Type B pancreatic cell (in vitro differentiated cells): Measurements from ENCODE around the gene SLC30A3. TPM values are rescaled to one million over a fixed set of nuclear protein-coding genes. Genes with fewer than 3 reads are reported as not detected.
"Not testable (repeated sequence)": the region's sequence is repeated elsewhere in the genome, so short reads cannot be mapped to it uniquely, and the experiment has no call there.

ENCODE experiments used
- DNase-seq: peaks from one replicate; pipeline ENCODE4 v3.0.0; 2021; ENCODE audit warnings: mixed read lengths; ENCODE audit not compliant: unreplicated experiment; ENCODE audit errors: extremely low spot score
- H3K27ac Mint-ChIP-seq: 2 replicates; pipeline ENCODE4 v1.8.0; 2021; ENCODE audit warnings: mild to moderate bottlenecking, mixed read lengths
- H3K27me3 Mint-ChIP-seq: 2 replicates; pipeline ENCODE4 v1.8.0; 2021; ENCODE audit warnings: mixed read lengths
- H3K36me3 Mint-ChIP-seq: 2 replicates; pipeline ENCODE4 v1.8.0; 2021; ENCODE audit warnings: mixed read lengths
- H3K4me1 Mint-ChIP-seq: one replicate; pipeline ENCODE4 v1.8.0; 2021; ENCODE audit warnings: mixed read lengths; ENCODE audit not compliant: unreplicated experiment
- H3K4me3 Mint-ChIP-seq: 2 replicates; pipeline ENCODE4 v1.8.0; 2021; ENCODE audit warnings: mild to moderate bottlenecking, mixed read lengths
- H3K9me3 Mint-ChIP-seq: 2 replicates; pipeline ENCODE4 v1.8.0; 2021; ENCODE audit warnings: mixed read lengths
- total RNA-seq: library from RNA; stranded (reverse); gene quantifications from 2 replicates; pipeline ENCODE4 v1.2.1, GENCODE V29; 2021; ENCODE audit warnings: low replicate concordance
- TF ChIP-seq, protein P1 (sequence below): fragments of 200-600 bp; sonication (generic); conservative IDR thresholded peaks from 2 replicates; pipeline ENCODE4 v1.5.0; 2021; ENCODE audit warnings: antibody characterized with exemption, mild to moderate bottlenecking

Gene SLC30A3
- total RNA-seq, 1 donor from 2014 or later: 0.53 TPM

DNA sequence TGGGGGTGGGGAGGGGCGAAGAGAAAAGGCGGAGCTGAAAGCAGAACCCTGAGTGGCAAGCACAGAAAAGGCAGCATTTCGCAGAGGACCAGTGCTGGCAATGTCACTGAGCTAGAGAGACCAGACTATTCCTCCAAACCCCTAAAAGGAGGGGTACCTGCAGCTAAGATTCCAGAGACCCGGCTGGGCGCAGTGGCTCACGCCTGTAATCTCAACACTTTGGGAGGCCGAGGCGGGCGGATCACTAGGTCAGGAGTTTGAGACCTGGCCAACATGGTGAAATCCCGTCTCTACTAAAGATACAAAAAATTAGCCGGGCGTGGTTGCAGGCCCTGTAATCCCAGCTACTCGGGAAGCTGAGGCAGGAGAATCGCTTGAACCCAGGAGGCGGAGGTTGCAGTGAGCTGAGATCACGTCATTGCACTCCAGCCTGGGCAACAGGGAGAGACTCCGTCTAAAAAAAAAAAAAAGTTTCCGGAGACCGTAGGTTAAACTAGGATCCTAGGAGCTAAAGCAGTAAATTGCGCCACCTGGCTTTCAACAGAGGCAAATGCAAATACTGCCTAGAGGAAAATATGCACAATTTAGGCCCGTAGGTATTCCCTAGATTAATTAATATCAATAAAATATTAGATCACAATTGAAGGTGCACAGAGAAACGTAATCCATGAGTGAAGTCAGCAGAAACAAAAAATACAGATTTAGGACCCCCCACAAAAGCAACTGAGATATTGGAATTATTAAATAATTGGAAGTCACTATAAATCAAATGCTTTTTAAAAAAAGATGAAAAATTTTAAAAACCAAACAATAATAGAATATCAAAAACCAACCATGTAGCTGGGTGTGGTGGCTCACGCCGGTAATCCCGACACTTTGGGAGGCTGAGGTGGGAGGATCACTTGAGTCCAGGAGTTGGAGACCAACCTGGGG lies 40.5 kb upstream of the SLC30A3 start:
- Mint-ChIP-seq H3K9me3 (no peaks in the 10 kb centered on the region), H3K4me1 (no peaks in the 10 kb centered on the region), H3K36me3 (no peaks in the 10 kb centered on the region), H3K4me3 (peak overlapping the region; percentile 23), H3K27me3 (peaks cover 56% of the 10 kb centered on the region), H3K27ac (no peak overlapping the region)
- DNase-seq: no peak
- TF ChIP-seq, protein P1, sequence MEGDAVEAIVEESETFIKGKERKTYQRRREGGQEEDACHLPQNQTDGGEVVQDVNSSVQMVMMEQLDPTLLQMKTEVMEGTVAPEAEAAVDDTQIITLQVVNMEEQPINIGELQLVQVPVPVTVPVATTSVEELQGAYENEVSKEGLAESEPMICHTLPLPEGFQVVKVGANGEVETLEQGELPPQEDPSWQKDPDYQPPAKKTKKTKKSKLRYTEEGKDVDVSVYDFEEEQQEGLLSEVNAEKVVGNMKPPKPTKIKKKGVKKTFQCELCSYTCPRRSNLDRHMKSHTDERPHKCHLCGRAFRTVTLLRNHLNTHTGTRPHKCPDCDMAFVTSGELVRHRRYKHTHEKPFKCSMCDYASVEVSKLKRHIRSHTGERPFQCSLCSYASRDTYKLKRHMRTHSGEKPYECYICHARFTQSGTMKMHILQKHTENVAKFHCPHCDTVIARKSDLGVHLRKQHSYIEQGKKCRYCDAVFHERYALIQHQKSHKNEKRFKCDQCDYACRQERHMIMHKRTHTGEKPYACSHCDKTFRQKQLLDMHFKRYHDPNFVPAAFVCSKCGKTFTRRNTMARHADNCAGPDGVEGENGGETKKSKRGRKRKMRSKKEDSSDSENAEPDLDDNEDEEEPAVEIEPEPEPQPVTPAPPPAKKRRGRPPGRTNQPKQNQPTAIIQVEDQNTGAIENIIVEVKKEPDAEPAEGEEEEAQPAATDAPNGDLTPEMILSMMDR: peak; percentile 97

DNA sequence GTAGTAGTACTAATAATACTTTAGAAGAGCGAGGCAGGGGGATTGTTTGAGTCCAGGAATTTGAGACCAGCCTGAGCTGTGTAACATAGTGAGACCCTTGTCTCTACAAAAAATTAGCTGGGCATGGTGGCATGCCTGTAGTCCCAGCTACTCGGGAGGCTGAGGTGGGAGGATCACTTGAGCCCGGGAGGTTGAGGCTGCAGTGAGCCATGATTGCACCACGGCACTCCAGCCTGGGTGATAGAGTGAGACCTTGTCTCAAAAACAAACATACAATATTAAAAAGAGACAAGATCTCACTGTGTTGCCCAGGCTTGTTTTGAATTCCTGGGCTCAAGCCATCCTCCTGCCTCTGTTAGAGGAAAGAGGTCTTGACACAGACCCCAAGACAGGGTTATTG lies 37.8 kb upstream of the SLC30A3 start:
- H3K27me3 Mint-ChIP-seq: peaks cover 48% of the 10 kb centered on the region
- H3K27ac Mint-ChIP-seq, H3K4me1 Mint-ChIP-seq, H3K4me3 Mint-ChIP-seq, H3K9me3 Mint-ChIP-seq, DNase-seq, H3K36me3 Mint-ChIP-seq: not testable (repeated sequence)

DNA sequence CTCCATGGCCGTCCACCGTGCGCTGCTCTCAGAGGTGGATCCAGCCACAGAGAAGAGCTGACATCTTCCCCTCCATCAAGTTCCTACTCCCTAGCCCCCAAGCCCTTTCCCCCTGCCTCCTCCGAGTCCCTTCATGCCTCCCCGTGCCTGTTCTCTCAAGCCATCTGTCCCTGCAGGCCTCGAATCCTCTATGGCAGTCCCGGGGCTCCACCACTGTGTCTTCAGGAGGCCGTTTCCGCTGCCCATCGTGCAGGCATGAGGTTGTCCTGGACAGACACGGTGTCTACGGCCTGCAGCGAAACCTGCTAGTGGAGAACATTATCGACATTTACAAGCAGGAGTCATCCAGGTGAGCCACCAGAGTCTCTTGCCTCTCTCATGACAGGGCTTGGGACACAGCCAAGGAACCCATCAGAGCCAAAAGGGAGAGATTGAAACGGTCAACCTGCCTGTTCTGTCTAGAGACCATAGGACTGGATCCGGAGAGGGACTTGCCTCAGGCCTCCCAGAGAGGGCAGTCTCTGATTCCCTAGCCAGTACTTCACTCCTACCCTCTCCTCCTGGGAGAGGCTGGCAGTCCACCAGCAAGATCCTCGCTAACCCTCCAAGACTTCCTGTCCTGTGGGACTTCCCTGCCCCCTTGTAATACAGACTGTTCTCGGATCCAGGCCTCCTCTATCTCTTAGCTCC lies 35.7 kb upstream of the SLC30A3 start:
- TF ChIP-seq, protein P1: no peak
- Mint-ChIP-seq H3K36me3 (no peaks in the 10 kb centered on the region), H3K27me3 (peaks cover 33% of the 10 kb centered on the region), H3K4me1 (peaks cover under 1% of the 10 kb centered on the region), H3K4me3 (no peak overlapping the region), H3K27ac (no peak overlapping the region), H3K9me3 (no peaks in the 10 kb centered on the region)
- DNase-seq: no peak

DNA sequence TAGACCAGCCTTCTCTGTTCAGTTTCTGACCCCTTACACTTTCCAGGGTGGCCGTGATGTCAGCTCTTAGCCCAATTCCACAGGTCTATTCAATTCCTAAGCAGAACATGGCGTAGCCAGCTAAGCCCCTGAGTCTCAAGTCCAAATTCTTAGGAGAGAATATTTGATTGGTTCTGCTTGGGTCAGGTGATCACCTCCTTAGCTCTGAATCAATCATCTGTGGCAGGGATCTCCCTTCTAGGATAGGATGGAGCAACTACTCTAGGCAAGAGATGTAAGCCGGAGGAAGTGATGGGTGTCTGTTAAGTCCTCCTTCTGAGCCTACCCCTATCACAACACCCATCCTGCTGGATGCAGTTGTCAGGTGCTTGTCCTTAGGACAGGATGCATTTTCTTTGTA lies 34.3 kb upstream of the SLC30A3 start:
- H3K4me3 Mint-ChIP-seq: no peak overlapping the region
- no peaks in the 10 kb centered on the region for H3K9me3 Mint-ChIP-seq
- no peak for DNase-seq
- H3K4me1 Mint-ChIP-seq: peaks cover 7% of the 10 kb centered on the region
- H3K36me3 Mint-ChIP-seq: no peaks in the 10 kb centered on the region
- TF ChIP-seq, protein P1: no peak
- H3K27me3 Mint-ChIP-seq: peaks cover 42% of the 10 kb centered on the region
- no peak overlapping the region for H3K27ac Mint-ChIP-seq

DNA sequence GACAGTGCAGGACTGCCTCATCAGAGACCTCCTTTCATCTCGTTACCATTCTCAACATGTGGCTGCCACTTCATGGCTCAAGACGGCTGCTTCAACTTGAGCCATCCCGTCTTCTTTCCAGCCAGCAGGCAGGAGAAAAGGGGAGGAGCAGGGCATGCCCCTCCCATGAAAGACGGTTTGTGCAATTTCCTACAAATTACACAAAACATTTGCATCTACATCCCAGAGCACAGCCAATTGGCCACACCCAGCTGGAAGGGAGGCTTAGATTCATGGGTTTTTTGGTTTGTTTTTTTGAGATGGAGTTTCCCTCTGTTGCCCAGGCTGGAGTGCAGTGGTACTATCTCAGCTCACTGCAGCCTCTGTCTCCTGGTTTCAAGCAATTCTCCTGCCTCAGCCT lies 33.6 kb upstream of the SLC30A3 start:
- TF ChIP-seq, protein P1: no peak
- no peaks in the 10 kb centered on the region for H3K9me3 Mint-ChIP-seq
- peaks cover 48% of the 10 kb centered on the region for H3K27me3 Mint-ChIP-seq
- DNase-seq: no peak
- no peaks in the 10 kb centered on the region for H3K36me3 Mint-ChIP-seq
- no peak overlapping the region for H3K4me3 Mint-ChIP-seq
- H3K27ac Mint-ChIP-seq: no peak overlapping the region
- peaks cover 7% of the 10 kb centered on the region for H3K4me1 Mint-ChIP-seq

DNA sequence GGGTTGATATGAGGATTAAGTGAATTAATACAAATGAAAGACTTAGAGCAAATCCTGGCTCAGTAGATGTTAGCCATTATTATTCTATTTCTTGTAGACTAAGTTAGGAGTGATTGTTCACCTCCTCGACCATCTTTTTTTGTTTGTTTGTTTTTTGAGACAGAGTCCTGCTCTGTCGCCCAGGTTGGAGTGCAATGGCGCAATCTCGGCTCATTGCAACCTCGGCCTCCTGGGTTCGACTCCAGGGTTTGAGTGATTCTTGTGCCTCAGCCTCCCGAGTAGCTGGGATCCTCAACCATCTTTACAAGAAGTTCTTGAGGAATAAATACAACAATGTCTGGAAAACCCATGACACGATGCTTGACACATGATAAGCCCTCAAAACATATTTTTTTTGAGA lies 32.1 kb upstream of the SLC30A3 start:
- TF ChIP-seq, protein P1: no peak
- DNase-seq: no peak
- H3K27ac Mint-ChIP-seq: no peak overlapping the region
- H3K4me1 Mint-ChIP-seq: peaks cover 7% of the 10 kb centered on the region
- H3K9me3 Mint-ChIP-seq: no peaks in the 10 kb centered on the region
- peaks cover 46% of the 10 kb centered on the region for H3K27me3 Mint-ChIP-seq
- no peaks in the 10 kb centered on the region for H3K36me3 Mint-ChIP-seq
- H3K4me3 Mint-ChIP-seq: no peak overlapping the region
